HepG2 (cell line): Measurements from ENCODE around the gene USP10. TPM values are rescaled to one million over a fixed set of nuclear protein-coding genes. Genes with fewer than 3 reads are reported as not detected.

Experiments used
- ARID2 ChIP-seq: sonication (generic); formaldehyde crosslinking; IDR thresholded peaks from 2 replicates; pipeline ENCODE4 v1.8.1; 2022; ENCODE audit warnings: mild to moderate bottlenecking, missing genetic modification reagents, borderline replicate concordance
- ATRX ChIP-seq: sonication (generic); formaldehyde crosslinking; IDR thresholded peaks from 2 replicates; pipeline ENCODE4 v1.4.0; 2020; ENCODE audit warnings: missing genetic modification reagents, borderline replicate concordance
- BORCS8-MEF2B ChIP-seq: sonication (generic); formaldehyde crosslinking; IDR thresholded peaks from 2 replicates; pipeline ENCODE4 v1.8.0; 2022; ENCODE audit warnings: mild to moderate bottlenecking, missing genetic modification reagents
- CBX1 ChIP-seq: IDR thresholded peaks from one replicate; pipeline ENCODE4 v1.6.1; 2016; ENCODE audit warnings: antibody characterized with exemption, low read depth
- CHD2 ChIP-seq: IDR thresholded peaks from 2 replicates; pipeline ENCODE4 v1.6.1; 2011; ENCODE audit warnings: low read depth, low read length, improper control_type of control experiment
- EZH2 ChIP-seq: conservative IDR thresholded peaks from 2 replicates; pipeline ENCODE4 v1.6.1; 2012; ENCODE audit warnings: mild to moderate bottlenecking, low read depth, low read length, moderate library complexity
- GPBP1L1 ChIP-seq: sonication (generic); formaldehyde crosslinking; IDR thresholded peaks from 2 replicates; pipeline ENCODE4 v1.5.0; 2020; ENCODE audit warnings: mild to moderate bottlenecking, missing genetic modification reagents
- MED1 ChIP-seq: sonication (generic); formaldehyde crosslinking; IDR thresholded peaks from 2 replicates; pipeline ENCODE4 v1.4.0; 2020; ENCODE audit warnings: missing genetic modification reagents
- MTA1 ChIP-seq: sonication (generic); formaldehyde crosslinking; IDR thresholded peaks from 2 replicates; pipeline ENCODE4 v1.4.0; 2020; ENCODE audit warnings: missing genetic modification reagents, mild to moderate bottlenecking, borderline replicate concordance
- MYNN ChIP-seq: sonication (generic); formaldehyde crosslinking; IDR thresholded peaks from 2 replicates; pipeline ENCODE4 v1.4.0; 2020; ENCODE audit warnings: mild to moderate bottlenecking, low read depth, missing genetic modification reagents
- NFKBIZ ChIP-seq: IDR thresholded peaks from 2 replicates; pipeline ENCODE4 v1.6.1; 2018; ENCODE audit warnings: missing genetic modification reagents, missing compliant biosample characterization
- RORA ChIP-seq: sonication (generic); formaldehyde crosslinking; IDR thresholded peaks from 2 replicates; pipeline ENCODE4 v1.5.0; 2020; ENCODE audit warnings: mild to moderate bottlenecking, missing genetic modification reagents, moderate library complexity
- RXRA ChIP-seq: sonication (generic); formaldehyde crosslinking; IDR thresholded peaks from 2 replicates; pipeline ENCODE4 v1.5.1; 2020; ENCODE audit warnings: missing genetic modification reagents
- SNAPC2 ChIP-seq: sonication (generic); formaldehyde crosslinking; IDR thresholded peaks from 2 replicates; pipeline ENCODE4 v1.8.1; 2022; ENCODE audit warnings: mild to moderate bottlenecking, missing genetic modification reagents
- SP4 ChIP-seq: sonication (generic); formaldehyde crosslinking; IDR thresholded peaks from 2 replicates; pipeline ENCODE4 v1.8.1; 2023; ENCODE audit warnings: mild to moderate bottlenecking, missing genetic modification reagents
- SRF ChIP-seq: IDR thresholded peaks from 2 replicates; pipeline ENCODE4 v1.6.1; 2011; ENCODE audit warnings: mild to moderate bottlenecking, low read depth, low read length, moderate library complexity
- TARDBP ChIP-seq: sonication (generic); formaldehyde crosslinking; IDR thresholded peaks from 2 replicates; pipeline ENCODE4 v1.8.0; 2022; ENCODE audit warnings: mild to moderate bottlenecking, missing genetic modification reagents
- TOPORS ChIP-seq: sonication (generic); formaldehyde crosslinking; IDR thresholded peaks from 2 replicates; pipeline ENCODE4 v1.8.0; 2023; ENCODE audit warnings: mild to moderate bottlenecking, missing genetic modification reagents
- TRIM24 ChIP-seq: sonication (generic); formaldehyde crosslinking; IDR thresholded peaks from 2 replicates; pipeline ENCODE4 v1.8.0; 2022; ENCODE audit warnings: mild to moderate bottlenecking, missing genetic modification reagents
- ZC3H13 ChIP-seq: sonication (generic); formaldehyde crosslinking; IDR thresholded peaks from 2 replicates; pipeline ENCODE4 v1.8.1; 2023; ENCODE audit warnings: mild to moderate bottlenecking, missing genetic modification reagents, moderate library complexity
- ZFP62 ChIP-seq: sonication (generic); formaldehyde crosslinking; IDR thresholded peaks from 2 replicates; pipeline ENCODE4 v1.4.0; 2020; ENCODE audit warnings: missing genetic modification reagents
- ZFYVE20 ChIP-seq: sonication (generic); formaldehyde crosslinking; IDR thresholded peaks from 2 replicates; pipeline ENCODE4 v1.8.0; 2023; ENCODE audit warnings: low read depth, mild to moderate bottlenecking, moderate library complexity, missing genetic modification reagents, borderline replicate concordance
- ZNF263 ChIP-seq: sonication (generic); formaldehyde crosslinking; IDR thresholded peaks from 2 replicates; pipeline ENCODE4 v1.4.0; 2020; ENCODE audit warnings: missing genetic modification reagents
- ZNF614 ChIP-seq: IDR thresholded peaks from 2 replicates; pipeline ENCODE4 v1.6.1; 2018; ENCODE audit warnings: missing biosample characterization, missing genetic modification reagents, inconsistent platforms, borderline replicate concordance
- ZNF674 ChIP-seq: sonication (generic); formaldehyde crosslinking; IDR thresholded peaks from 2 replicates; pipeline ENCODE4 v1.5.0; 2020; ENCODE audit warnings: low read depth, mild to moderate bottlenecking, missing genetic modification reagents
- ZNF761 ChIP-seq: sonication (generic); formaldehyde crosslinking; conservative IDR thresholded peaks from 2 replicates; pipeline ENCODE4 v1.4.0; 2020; ENCODE audit warnings: mild to moderate bottlenecking, missing genetic modification reagents
- ZNF768 ChIP-seq: sonication (generic); formaldehyde crosslinking; IDR thresholded peaks from 2 replicates; pipeline ENCODE4 v1.4.0; 2020; ENCODE audit warnings: missing genetic modification reagents
- ZNF772 ChIP-seq: sonication (generic); formaldehyde crosslinking; IDR thresholded peaks from 2 replicates; pipeline ENCODE4 v1.5.0; 2020; ENCODE audit warnings: mild to moderate bottlenecking, missing genetic modification reagents
- ZSCAN29 ChIP-seq: sonication (generic); formaldehyde crosslinking; conservative IDR thresholded peaks from 2 replicates; pipeline ENCODE4 v1.4.0; 2020; ENCODE audit warnings: mild to moderate bottlenecking, missing genetic modification reagents
- polyA plus RNA-seq, 8 experiments: library from polyadenylated mRNA; depleted of rRNA in 3 of 8; stranded (reverse) in 7 of 8; unstranded in 1 of 8; fragments of >200 nt; fragmentation: Illumina TruSeq in 4 of 8; extraction: Trizol in 4 of 8; gene quantifications; 2 replicates each; pipeline versions ENCODE4 v1.2.1 to v1.2.3, GENCODE V29; 2011 to 2016; ENCODE audit warnings: low read depth in 4 of 8, missing spikeins in 1 of 8, mixed read lengths in 1 of 8; ENCODE audit not compliant: insufficient read depth in 1 of 8
- total RNA-seq, 5 experiments: library from RNA; depleted of rRNA; stranded (reverse); fragments of >200 nt; fragmentation: Illumina TruSeq; extraction: Trizol; gene quantifications; 2 replicates each; pipeline ENCODE4 v1.2.3, GENCODE V29; 2016; ENCODE audit warnings: low read depth in 1 of 5
- TF ChIP-seq, protein P1 (sequence below): sonication (generic); formaldehyde crosslinking; IDR thresholded peaks from 2 replicates; pipeline ENCODE4 v1.4.0; 2020; ENCODE audit warnings: mild to moderate bottlenecking, missing genetic modification reagents

The USP10 gene
- total and polyA plus RNA-seq, 2 of the 13 experiments (the other 11 are each of a cell fraction or from before 2014, with no cell fraction given), result 79.1 to 122 TPM

DNA sequence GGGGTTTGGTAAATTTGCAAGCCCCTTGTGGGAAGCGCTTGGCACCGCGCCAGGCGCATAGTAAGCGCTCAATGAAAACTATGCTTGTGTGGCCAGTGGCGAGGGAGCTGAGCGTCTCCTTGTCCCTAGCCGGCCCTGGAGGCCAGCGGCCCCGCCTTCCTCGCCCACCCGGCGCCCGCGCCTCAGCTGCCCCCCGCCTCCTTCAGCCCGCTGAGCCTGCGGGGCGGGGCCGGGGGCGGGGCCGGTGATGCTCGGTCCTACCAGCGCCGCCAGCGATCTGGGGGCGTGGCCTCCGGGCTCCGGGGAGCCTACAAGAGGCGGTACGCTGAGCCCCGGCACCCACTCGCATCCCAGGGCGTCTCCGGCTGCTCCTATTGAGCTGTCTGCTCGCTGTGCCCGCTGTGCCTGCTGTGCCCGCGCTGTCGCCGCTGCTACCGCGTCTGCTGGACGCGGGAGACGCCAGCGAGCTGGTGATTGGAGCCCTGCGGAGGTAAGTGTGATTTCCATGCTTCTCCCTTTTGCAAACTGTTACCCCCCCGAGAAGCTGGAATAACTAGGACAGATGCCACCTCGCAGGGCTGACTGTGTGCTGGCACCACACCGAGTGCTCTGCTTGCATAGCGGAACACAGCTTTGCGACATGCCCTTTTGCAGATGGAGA is 120.0 kb downstream of the USP10 start, which contains the start of gene CRISPLD2 (continued):
- TF ChIP-seq ARID2 (CRISPR knock-in tag), result 0 out of 2 replicates have a peak, but pooled peaks have one; percentile 38
- 0 out of 2 replicates have a peak, but pooled peaks have one; percentile 32 for TF ChIP-seq ZNF761 (CRISPR knock-in tag)
- TF ChIP-seq ZNF674 (CRISPR knock-in tag), result 0 out of 2 replicates have a peak, but pooled peaks have one; percentile 41
- TF ChIP-seq SP4 (CRISPR knock-in tag), result peak; percentile 94
- TF ChIP-seq ZFYVE20, result no peak
- TF ChIP-seq SNAPC2 (CRISPR knock-in tag), result no peak; the same call in 1 of the 2 replicates
- peak; percentile 16; the same call in 1 of the 2 replicates for TF ChIP-seq ZNF263
- TF ChIP-seq CHD2, result no peak
- peak; percentile 37; the same call in 1 of the 2 replicates for TF ChIP-seq ZNF768
- TF ChIP-seq TARDBP, result peak; percentile 41; the same call in 1 of the 2 replicates
- TF ChIP-seq SRF, result no peak
- TF ChIP-seq TOPORS (CRISPR knock-in tag), result 0 out of 2 replicates have a peak, but pooled peaks have one; percentile 21
- TF ChIP-seq ZFP62 (CRISPR knock-in tag), result no peak
- no peak; the same call in 1 of the 2 replicates for TF ChIP-seq ZNF614 (CRISPR knock-in tag)
- no peak for TF ChIP-seq RORA (CRISPR knock-in tag)
- no peak for TF ChIP-seq ZC3H13 (CRISPR knock-in tag)
- TF ChIP-seq GPBP1L1, result no peak
- TF ChIP-seq, protein P1, sequence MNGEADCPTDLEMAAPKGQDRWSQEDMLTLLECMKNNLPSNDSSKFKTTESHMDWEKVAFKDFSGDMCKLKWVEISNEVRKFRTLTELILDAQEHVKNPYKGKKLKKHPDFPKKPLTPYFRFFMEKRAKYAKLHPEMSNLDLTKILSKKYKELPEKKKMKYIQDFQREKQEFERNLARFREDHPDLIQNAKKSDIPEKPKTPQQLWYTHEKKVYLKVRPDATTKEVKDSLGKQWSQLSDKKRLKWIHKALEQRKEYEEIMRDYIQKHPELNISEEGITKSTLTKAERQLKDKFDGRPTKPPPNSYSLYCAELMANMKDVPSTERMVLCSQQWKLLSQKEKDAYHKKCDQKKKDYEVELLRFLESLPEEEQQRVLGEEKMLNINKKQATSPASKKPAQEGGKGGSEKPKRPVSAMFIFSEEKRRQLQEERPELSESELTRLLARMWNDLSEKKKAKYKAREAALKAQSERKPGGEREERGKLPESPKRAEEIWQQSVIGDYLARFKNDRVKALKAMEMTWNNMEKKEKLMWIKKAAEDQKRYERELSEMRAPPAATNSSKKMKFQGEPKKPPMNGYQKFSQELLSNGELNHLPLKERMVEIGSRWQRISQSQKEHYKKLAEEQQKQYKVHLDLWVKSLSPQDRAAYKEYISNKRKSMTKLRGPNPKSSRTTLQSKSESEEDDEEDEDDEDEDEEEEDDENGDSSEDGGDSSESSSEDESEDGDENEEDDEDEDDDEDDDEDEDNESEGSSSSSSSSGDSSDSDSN, result peak; percentile 15; the same call in 1 of the 2 replicates
- TF ChIP-seq MYNN, result no peak
- no peak for TF ChIP-seq ZNF772
- TF ChIP-seq NFKBIZ (CRISPR knock-in tag), result no peak
- TF ChIP-seq MED1 (CRISPR knock-in tag), result peak; percentile 48; the same call in 1 of the 2 replicates
- 0 out of 2 replicates have a peak, but pooled peaks have one; percentile 43 for TF ChIP-seq MTA1 (CRISPR knock-in tag)
- no peak for TF ChIP-seq BORCS8-MEF2B (CRISPR knock-in tag)
- no peak for TF ChIP-seq ATRX
- peak; percentile 79 for TF ChIP-seq CBX1
- 0 out of 2 replicates have a peak, but pooled peaks have one; percentile 49 for TF ChIP-seq TRIM24 (CRISPR knock-in tag)
- no peak for TF ChIP-seq EZH2
- TF ChIP-seq ZSCAN29 (CRISPR knock-in tag), result no peak
- TF ChIP-seq RXRA (CRISPR knock-in tag), result no peak; the same call in 1 of the 2 replicates
